DND-41 (cell line): Measurements from ENCODE around the gene MUCL3.

Experiments
- ATAC-seq: fragments of 200-7000 bp; cut with Tn5 transposase; 3 replicates; pipeline ENCODE4 v1.9.1; 2021; ENCODE audit warnings: low read depth; ENCODE audit not compliant: insufficient read depth
- DNase-seq: peaks from one replicate; pipeline ENCODE4 v3.0.0-alpha.2; 2020
- H2AFZ ChIP-seq: 2 replicates; pipeline ENCODE4 v1.6.0; 2012; ENCODE audit warnings: low read depth, low read length
- H3K27ac ChIP-seq: 2 replicates; pipeline ENCODE4 v1.5.1; 2012; ENCODE audit warnings: low read length, inconsistent platforms
- H3K27me3 ChIP-seq: fragments of 200-600 bp; sonication (generic); 2 replicates; pipeline ENCODE4 v1.6.0; 2012; ENCODE audit warnings: low read length, mild to moderate bottlenecking, inconsistent platforms; ENCODE audit not compliant: insufficient read depth, poor library complexity
- H3K36me3 ChIP-seq: 2 replicates; pipeline ENCODE4 v1.5.1; 2012; ENCODE audit warnings: low read length, inconsistent platforms; ENCODE audit not compliant: insufficient read depth
- H3K4me1 ChIP-seq: 2 replicates; pipeline ENCODE4 v1.5.1; 2012; ENCODE audit warnings: mild to moderate bottlenecking, low read length; ENCODE audit not compliant: insufficient read depth
- H3K4me2 ChIP-seq: 2 replicates; pipeline ENCODE4 v1.6.0; 2012; ENCODE audit warnings: mild to moderate bottlenecking, moderate library complexity, low read length, inconsistent platforms; ENCODE audit not compliant: insufficient read depth
- H3K4me3 ChIP-seq, 2 experiments: fragments of 200-600 bp in 1 of 2; shearing (Covaris generic) in 1 of 2; 2 replicates each; pipeline ENCODE4 v1.5.1; 2012 to 2016; ENCODE audit warnings: inconsistent platforms in 2 of 2, low read length in 2 of 2, mild to moderate bottlenecking in 2 of 2, low read depth in 1 of 2, moderate library complexity in 1 of 2
- H3K79me2 ChIP-seq: 2 replicates; pipeline ENCODE4 v1.6.0; 2012; ENCODE audit warnings: low read length, inconsistent platforms; ENCODE audit not compliant: insufficient read depth
- H3K9ac ChIP-seq: 2 replicates; pipeline ENCODE4 v1.6.0; 2012; ENCODE audit warnings: low read depth, mild to moderate bottlenecking, inconsistent platforms, low read length, moderate library complexity
- H3K9me3 ChIP-seq: 2 replicates; pipeline ENCODE4 v1.5.1; 2012; ENCODE audit warnings: low read length, moderate library complexity, mild to moderate bottlenecking, inconsistent platforms; ENCODE audit not compliant: insufficient read depth, severe bottlenecking
- H4K20me1 ChIP-seq: 2 replicates; pipeline ENCODE4 v1.6.0; 2012; ENCODE audit warnings: low read length; ENCODE audit not compliant: insufficient read depth
- CTCF ChIP-seq: IDR thresholded peaks from 2 replicates; pipeline ENCODE4 v1.5.1; 2012; ENCODE audit warnings: borderline replicate concordance, low read length, moderate library complexity, mild to moderate bottlenecking; ENCODE audit not compliant: poor library complexity, severe bottlenecking; ENCODE audit errors: extremely low read depth
- EZH2 ChIP-seq: IDR thresholded peaks from 3 replicates; pipeline ENCODE4 v1.6.1; 2012; ENCODE audit warnings: borderline replicate concordance, low read depth, mild to moderate bottlenecking, moderate library complexity, low read length, inconsistent platforms; ENCODE audit not compliant: severe bottlenecking

Gene MUCL3

GRCh38 chr6:30914076-30914853 is 26.5 kb upstream of the MUCL3 start, which contains the start of gene VARS2:
VARS2 (plus strand) TSS chr6:30914238; CDS start chr6:30914837, 599 bp downstream.
- Histone ChIP-seq H3K9me3 (no peaks in the 10 kb centered on the region), H2AFZ (peak within 1 kb of the TSS; percentile 62), H3K27ac (peak within 1 kb of the TSS; percentile 81), H3K9ac (peak within 1 kb of the TSS; percentile 82), H4K20me1 (no peaks in the 10 kb centered on the region), H3K4me2 (peak within 1 kb of the TSS; percentile 90), H3K27me3 (no peaks in the 10 kb centered on the region), H3K36me3 (peaks cover 77% of the 10 kb centered on the region), H3K4me1 (peaks cover 53% of the 10 kb centered on the region), H3K79me2 (peaks cover 43% of the 10 kb centered on the region), H3K4me3 (peak within 1 kb of the TSS; percentile 44 to 76)
- no peak for TF ChIP-seq EZH2
- TF ChIP-seq CTCF = peak; percentile 50
- DNase-seq (peak; percentile 90), ATAC-seq (peak; percentile 92)

GRCh38 chr6:30914854-30915590 is 25.8 kb upstream of the MUCL3 start:
- Histone ChIP-seq H3K4me2 (peak overlapping the region; percentile 90), H3K36me3 (peaks cover 75% of the 10 kb centered on the region)

GRCh38 chr6:30915591-30915946 is 25.2 kb upstream of the MUCL3 start:
- no peak for DNase-seq
- peak overlapping the region in 1 of 2 experiments; percentile 76; a peak in 2 of 4 replicates for H3K4me3 ChIP-seq
- H3K27me3 ChIP-seq = no peaks in the 10 kb centered on the region
- peak overlapping the region; percentile 81 for H3K27ac ChIP-seq
- peaks cover 34% of the 10 kb centered on the region for H3K79me2 ChIP-seq
- H3K4me1 ChIP-seq = peaks cover 42% of the 10 kb centered on the region
- peak overlapping the region; percentile 90 for H3K4me2 ChIP-seq
- TF ChIP-seq CTCF = peak; percentile 77
- TF ChIP-seq EZH2 = no peak
- no peaks in the 10 kb centered on the region for H4K20me1 ChIP-seq
- peak; percentile 43; the same call in 2 of the 3 replicates for ATAC-seq
- no peak overlapping the region for H2AFZ ChIP-seq
- peaks cover 75% of the 10 kb centered on the region for H3K36me3 ChIP-seq
- H3K9ac ChIP-seq = peak overlapping the region; percentile 82
- H3K9me3 ChIP-seq = no peaks in the 10 kb centered on the region

More at GRCh38 chr6:30914854-30915590, 25.8 kb upstream of the MUCL3 start:
- DNase-seq (peak; percentile 40), ATAC-seq (peak; percentile 10)
- Histone ChIP-seq H3K27me3 (no peaks in the 10 kb centered on the region), H3K9ac (peak overlapping the region; percentile 82), H3K9me3 (no peaks in the 10 kb centered on the region), H3K4me3 (peak overlapping the region; percentile 44 to 76), H3K79me2 (peaks cover 36% of the 10 kb centered on the region), H3K27ac (peak overlapping the region; percentile 81), H2AFZ (peak overlapping the region; percentile 62), H4K20me1 (no peaks in the 10 kb centered on the region), H3K4me1 (peaks cover 46% of the 10 kb centered on the region)
- TF ChIP-seq EZH2 = no peak
- no peak for TF ChIP-seq CTCF
